ENCODE data around the gene PTPN6.
A peak's percentile ranks its signal among the peaks of the same experiment; 100 is the strongest.

The PTPN6 gene

GRCh38 chr12:6970096-6970527 lies 19.0 kb downstream of the PTPN6 start:
- DNase-seq (ENCODE audit: low read depth): no peak

GRCh38 chr12:6974180-6974579 lies 23.0 kb downstream of the PTPN6 start:
- no peak for DNase-seq (ENCODE audit: low read depth)

GRCh38 chr12:6975297-6976032 lies 24.3 kb downstream of the PTPN6 start:
- no peak for DNase-seq (ENCODE audit: low read depth)

- no peak for DNase-seq (ENCODE audit: low read depth)
Measured at GRCh38 chr12:6977653-6978052, 26.5 kb downstream of the PTPN6 start.

GRCh38 chr12:6978188-6978587 lies 27.0 kb downstream of the PTPN6 start:
- DNase-seq (ENCODE audit: low read depth): no peak

GRCh38 chr12:6978611-6979011 lies 27.5 kb downstream of the PTPN6 start:
- no peak for DNase-seq (ENCODE audit: low read depth)

GRCh38 chr12:6979021-6979420 lies 27.9 kb downstream of the PTPN6 start:
- DNase-seq (ENCODE audit: low read depth): no peak

GRCh38 chr12:6979453-6979852 lies 28.3 kb downstream of the PTPN6 start:
- no peak for DNase-seq (ENCODE audit: low read depth)

- DNase-seq (ENCODE audit: low read depth): no peak
Measured at GRCh38 chr12:6980075-6980474, 28.9 kb downstream of the PTPN6 start.

- DNase-seq (ENCODE audit: low read depth): no peak
Measured at GRCh38 chr12:6980740-6981139, 29.6 kb downstream of the PTPN6 start.

- DNase-seq (ENCODE audit: low read depth): no peak
Measured at GRCh38 chr12:6981152-6982052, 30.2 kb downstream of the PTPN6 start.

GRCh38 chr12:6982532-6982931 lies 31.4 kb downstream of the PTPN6 start:
- DNase-seq (ENCODE audit: low read depth): no peak

GRCh38 chr12:6987956-6988553 lies 36.9 kb downstream of the PTPN6 start:
- no peak for DNase-seq (ENCODE audit: low read depth)

- DNase-seq (ENCODE audit: low read depth): peak; percentile 44
Measured at GRCh38 chr12:6996040-6996441, 44.9 kb downstream of the PTPN6 start.

- DNase-seq (ENCODE audit: low read depth): no peak
Measured at GRCh38 chr12:6998715-6999451, 47.7 kb downstream of the PTPN6 start.

- no peak for DNase-seq (ENCODE audit: low read depth)
Measured at GRCh38 chr12:7001921-7002591, 50.9 kb downstream of the PTPN6 start.

GRCh38 chr12:7004287-7004803 lies 53.2 kb downstream of the PTPN6 start:
- DNase-seq (ENCODE audit: low read depth): no peak

- no peak for DNase-seq (ENCODE audit: low read depth)
Measured at GRCh38 chr12:7004840-7005239, 53.7 kb downstream of the PTPN6 start.

GRCh38 chr12:7005311-7005710 lies 54.2 kb downstream of the PTPN6 start:
- no peak for DNase-seq (ENCODE audit: low read depth)

GRCh38 chr12:7006639-7007038 lies 55.5 kb downstream of the PTPN6 start:
- no peak for DNase-seq (ENCODE audit: low read depth)

GRCh38 chr12:7008864-7009263 lies 57.7 kb downstream of the PTPN6 start:
- no peak for DNase-seq (ENCODE audit: low read depth)

All from CMK (cell line).